Hepatocyte (in vitro differentiated cells): ENCODE data around the gene ZNF763.

Experiments used
- EZH2 ChIP-seq: fragments of 200-600 bp; sonication (generic); IDR thresholded peaks from 2 replicates; pipeline ENCODE4 v1.6.1; 2016; ENCODE audit warnings: antibody characterized with exemption, mild to moderate bottlenecking, borderline replicate concordance
- EZH2phosphoT487 ChIP-seq: fragments of 200-600 bp; sonication (generic); IDR thresholded peaks from one replicate; pipeline ENCODE4 v1.6.1; 2018; ENCODE audit warnings: antibody characterized with exemption, mild to moderate bottlenecking, low read depth, moderate library complexity; ENCODE audit not compliant: unreplicated experiment, severe bottlenecking
- TF ChIP-seq, protein P1 (sequence below): fragments of 200-600 bp; sonication (generic); IDR thresholded peaks from 2 replicates; pipeline ENCODE4 v1.5.1; 2016; ENCODE audit warnings: antibody characterized with exemption, mild to moderate bottlenecking; ENCODE audit not compliant: poor library complexity

DNA sequence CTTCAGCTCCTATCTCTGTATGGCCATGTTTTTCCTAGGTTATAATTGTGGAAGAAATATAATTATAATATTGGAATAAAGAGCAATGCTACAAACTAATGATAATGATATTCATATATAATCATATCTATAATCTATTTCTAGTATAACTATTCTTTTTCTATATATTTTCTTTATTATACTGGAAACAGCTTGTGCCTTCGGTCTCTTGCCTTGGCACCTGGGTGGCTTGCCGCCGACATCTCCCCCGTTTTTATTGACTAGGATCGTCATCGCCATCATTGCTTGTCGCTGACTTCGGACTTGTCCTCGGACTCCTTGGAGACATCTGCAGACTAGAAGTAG is 24.2 kb downstream of the ZNF763 start:
- TF ChIP-seq, protein P1, sequence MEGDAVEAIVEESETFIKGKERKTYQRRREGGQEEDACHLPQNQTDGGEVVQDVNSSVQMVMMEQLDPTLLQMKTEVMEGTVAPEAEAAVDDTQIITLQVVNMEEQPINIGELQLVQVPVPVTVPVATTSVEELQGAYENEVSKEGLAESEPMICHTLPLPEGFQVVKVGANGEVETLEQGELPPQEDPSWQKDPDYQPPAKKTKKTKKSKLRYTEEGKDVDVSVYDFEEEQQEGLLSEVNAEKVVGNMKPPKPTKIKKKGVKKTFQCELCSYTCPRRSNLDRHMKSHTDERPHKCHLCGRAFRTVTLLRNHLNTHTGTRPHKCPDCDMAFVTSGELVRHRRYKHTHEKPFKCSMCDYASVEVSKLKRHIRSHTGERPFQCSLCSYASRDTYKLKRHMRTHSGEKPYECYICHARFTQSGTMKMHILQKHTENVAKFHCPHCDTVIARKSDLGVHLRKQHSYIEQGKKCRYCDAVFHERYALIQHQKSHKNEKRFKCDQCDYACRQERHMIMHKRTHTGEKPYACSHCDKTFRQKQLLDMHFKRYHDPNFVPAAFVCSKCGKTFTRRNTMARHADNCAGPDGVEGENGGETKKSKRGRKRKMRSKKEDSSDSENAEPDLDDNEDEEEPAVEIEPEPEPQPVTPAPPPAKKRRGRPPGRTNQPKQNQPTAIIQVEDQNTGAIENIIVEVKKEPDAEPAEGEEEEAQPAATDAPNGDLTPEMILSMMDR, result no peak
- TF ChIP-seq EZH2 (no peak), EZH2phosphoT487 (no peak)
